ENCODE results near the gene BCS1L. TPM values are rescaled to one million over a fixed set of nuclear protein-coding genes. Genes with fewer than 3 reads are reported as not detected.
"Not testable (repeated sequence)": the region's sequence is repeated elsewhere in the genome, so short reads cannot be mapped to it uniquely, and the experiment has no call there.

BCS1L gene
- total and polyA plus RNA-seq, 5 donors from 2014 or later: 11.7 to 25.3 (median 15.0) TPM

DNA sequence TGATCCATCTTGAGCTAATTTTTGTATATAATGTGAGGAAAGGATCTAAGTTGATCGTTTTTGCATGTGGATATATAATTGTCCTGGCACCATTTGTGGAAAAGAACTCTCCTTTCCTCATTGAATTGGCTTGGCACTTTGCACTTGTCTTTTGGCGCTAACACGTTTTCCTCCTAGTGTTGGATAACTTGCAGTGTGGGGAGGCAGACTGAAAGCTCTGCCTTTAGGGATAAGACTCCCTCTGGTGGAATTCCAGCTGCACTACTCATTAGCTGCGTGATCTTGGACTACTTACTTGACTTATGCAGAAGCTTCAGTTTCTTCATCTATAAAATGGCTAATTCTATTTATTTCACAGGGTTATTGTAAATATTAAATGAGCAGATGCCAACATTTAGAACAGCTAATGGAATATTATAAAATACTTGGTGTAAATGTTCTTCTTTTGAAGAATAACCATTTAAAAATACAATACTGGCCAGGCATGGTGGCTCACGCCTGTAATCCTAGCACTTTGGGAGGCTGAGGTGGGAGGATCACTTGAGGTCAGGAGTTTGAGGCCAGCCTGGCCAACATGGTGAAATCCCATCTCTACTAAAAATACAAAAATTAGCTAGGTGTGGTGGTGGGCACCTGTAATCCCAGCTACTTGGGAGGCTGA is 28.0 kb downstream of the BCS1L start:
- ATAC-seq (ENCODE audit: low read depth in 2 of 2) (peak; percentile 64 to 71), DNase-seq (peak; percentile 6 to 62 (median 30))
- not testable (repeated sequence) for H3K4me3 Mint-ChIP-seq

DNA sequence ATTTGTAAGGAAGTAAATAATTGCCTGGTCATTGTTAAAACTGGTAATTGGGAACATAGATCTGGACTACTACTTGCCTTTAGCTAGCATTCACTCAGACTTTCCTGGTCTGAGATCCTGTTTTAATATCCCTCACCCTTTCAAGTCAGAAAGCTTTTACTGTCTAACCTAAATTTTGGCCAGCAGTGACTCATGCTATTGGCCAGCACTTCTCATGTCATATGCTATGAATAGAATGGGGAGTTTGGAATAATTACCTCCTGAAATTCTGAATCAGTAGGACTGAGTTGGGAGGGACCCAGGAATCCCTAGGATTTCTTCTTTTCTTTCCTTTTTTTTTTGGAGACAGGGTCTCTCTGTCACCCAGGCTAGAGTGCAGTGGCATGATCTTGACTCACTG is 31.8 kb downstream of the BCS1L start:
- H3K9me3 Mint-ChIP-seq: peaks cover 0 to 2% (median 0%) of the 10 kb centered on the region in 7 donors
- no peak overlapping the region for H3K4me3 ChIP-seq (ENCODE audit: low read depth, low read length)
- no peaks in the 10 kb centered on the region for H3K9me3 ChIP-seq (ENCODE audit: control insufficient read depth in 2 of 2, low read length in 2 of 2)
- H3K36me3 ChIP-seq (ENCODE audit: control insufficient read depth, insufficient read depth, low read length): peaks cover 3% of the 10 kb centered on the region
- H3K36me3 Mint-ChIP-seq: peaks cover 42% of the 10 kb centered on the region
- no peaks in the 10 kb centered on the region for H3K27me3 ChIP-seq (ENCODE audit: control insufficient read depth, insufficient read depth, low read length)
- ATAC-seq (ENCODE audit: low read depth in 2 of 2) (no peak), DNase-seq (no peak)
- no peak overlapping the region for H3K27ac ChIP-seq (ENCODE audit: insufficient read depth, low read length, poor library complexity, severe bottlenecking)
- H3K4me3 Mint-ChIP-seq: no peak overlapping the region
- no peaks in the 10 kb centered on the region for H3K4me1 Mint-ChIP-seq
- H3K27ac Mint-ChIP-seq: no peak overlapping the region
- H3K27me3 Mint-ChIP-seq: no peaks in the 10 kb centered on the region
- H3K4me1 ChIP-seq (ENCODE audit: control insufficient read depth, insufficient read depth, low read length, poor library complexity, severe bottlenecking): no peaks in the 10 kb centered on the region

More for the DNA sequence above, 28.0 kb downstream of the BCS1L start:
- H3K36me3 ChIP-seq (ENCODE audit: control insufficient read depth, insufficient read depth, low read length); H3K27me3 Mint-ChIP-seq; H3K9me3 Mint-ChIP-seq; H3K27ac ChIP-seq (ENCODE audit: insufficient read depth, low read length, poor library complexity, severe bottlenecking); H3K4me1 ChIP-seq (ENCODE audit: control insufficient read depth, insufficient read depth, low read length, poor library complexity, severe bottlenecking); H3K4me3 ChIP-seq (ENCODE audit: low read depth, low read length); H3K27me3 ChIP-seq (ENCODE audit: control insufficient read depth, insufficient read depth, low read length); H3K4me1 Mint-ChIP-seq; H3K9me3 ChIP-seq (ENCODE audit: control insufficient read depth in 2 of 2, low read length in 2 of 2); H3K27ac Mint-ChIP-seq: not testable (repeated sequence)
- H3K36me3 Mint-ChIP-seq: peaks cover 30% of the 10 kb centered on the region

DNA sequence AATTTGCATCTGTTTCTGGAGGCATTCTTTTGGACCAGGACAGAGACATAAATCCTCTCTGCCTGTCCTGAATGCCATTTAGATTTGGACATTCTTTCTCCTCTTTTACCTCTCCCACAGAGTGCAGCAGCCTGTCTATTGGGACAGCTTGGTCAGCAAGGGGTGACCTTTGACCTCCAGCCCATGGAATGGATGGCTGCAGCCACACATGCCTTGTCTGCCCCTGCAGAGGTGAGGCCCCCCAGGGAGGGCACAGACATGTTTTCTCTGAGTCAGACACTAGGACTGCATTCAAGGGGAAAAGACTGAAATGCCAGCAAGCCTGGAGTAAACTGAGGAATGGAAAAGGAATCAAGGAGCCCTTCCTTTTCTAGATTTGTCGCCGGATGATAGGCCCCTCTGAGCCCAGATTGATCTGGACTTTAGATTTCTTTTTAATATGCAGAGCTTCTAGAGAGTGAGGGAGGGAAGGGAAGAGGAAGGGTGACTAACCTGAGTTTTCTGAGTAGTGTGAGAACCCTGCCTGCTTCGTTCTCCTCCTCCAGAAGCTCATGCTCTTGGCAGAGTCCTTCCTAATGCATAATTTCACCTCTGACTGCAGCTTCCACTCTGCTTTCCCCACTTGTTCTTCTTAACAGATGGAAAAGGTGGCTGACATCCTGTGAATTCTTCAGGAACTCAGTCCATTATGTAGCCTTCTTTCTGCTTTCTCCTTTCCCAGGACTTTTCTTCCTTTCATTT is 35.1 kb downstream of the BCS1L start:
- Histone ChIP-seq H3K4me1 (ENCODE audit: control insufficient read depth, insufficient read depth, low read length, poor library complexity, severe bottlenecking) (no peaks in the 10 kb centered on the region), H3K27me3 (ENCODE audit: control insufficient read depth, insufficient read depth, low read length) (no peaks in the 10 kb centered on the region), H3K4me3 (ENCODE audit: low read depth, low read length) (no peak overlapping the region), H3K36me3 (ENCODE audit: control insufficient read depth, insufficient read depth, low read length) (peaks cover 3% of the 10 kb centered on the region), H3K9me3 (ENCODE audit: control insufficient read depth in 2 of 2, low read length in 2 of 2) (no peaks in the 10 kb centered on the region), H3K27ac (ENCODE audit: insufficient read depth, low read length, poor library complexity, severe bottlenecking) (no peak overlapping the region)
- Mint-ChIP-seq H3K9me3 (peaks cover 0 to 4% (median 0%) of the 10 kb centered on the region in 7 donors), H3K27me3 (no peaks in the 10 kb centered on the region), H3K4me1 (no peaks in the 10 kb centered on the region), H3K27ac (peak overlapping the region in 2 of 3 donors; percentile 38 to 44), H3K36me3 (peaks cover 42% of the 10 kb centered on the region), H3K4me3 (no peak overlapping the region)
- ATAC-seq (ENCODE audit: low read depth in 2 of 2) (no peak), DNase-seq (no peak)

DNA sequence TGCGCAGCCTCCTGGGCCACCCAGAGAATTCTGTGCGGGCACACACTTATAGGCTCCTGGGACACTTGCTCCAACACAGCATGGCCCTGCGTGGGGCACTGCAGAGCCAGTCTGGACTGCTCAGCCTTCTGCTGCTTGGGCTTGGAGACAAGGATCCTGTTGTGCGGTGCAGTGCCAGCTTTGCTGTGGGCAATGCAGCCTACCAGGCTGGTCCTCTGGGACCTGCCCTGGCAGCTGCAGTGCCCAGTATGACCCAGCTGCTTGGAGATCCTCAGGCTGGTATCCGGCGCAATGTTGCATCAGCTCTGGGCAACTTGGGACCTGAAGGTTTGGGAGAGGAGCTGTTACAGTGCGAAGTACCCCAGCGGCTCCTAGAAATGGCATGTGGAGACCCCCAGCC is 39.4 kb downstream of the BCS1L start:
- ATAC-seq (ENCODE audit: low read depth in 2 of 2): no peak
- Mint-ChIP-seq H3K36me3 (peaks cover 18% of the 10 kb centered on the region), H3K4me3 (no peak overlapping the region), H3K9me3 (peaks cover 0 to 2% (median 0%) of the 10 kb centered on the region in 7 donors), H3K27me3 (peaks cover 6% of the 10 kb centered on the region), H3K27ac (no peak overlapping the region), H3K4me1 (no peaks in the 10 kb centered on the region)
- Histone ChIP-seq H3K4me1 (ENCODE audit: control insufficient read depth, insufficient read depth, low read length, poor library complexity, severe bottlenecking) (no peaks in the 10 kb centered on the region), H3K4me3 (ENCODE audit: low read depth, low read length) (no peak overlapping the region), H3K9me3 (ENCODE audit: control insufficient read depth in 2 of 2, low read length in 2 of 2) (no peaks in the 10 kb centered on the region), H3K27me3 (ENCODE audit: control insufficient read depth, insufficient read depth, low read length) (no peaks in the 10 kb centered on the region), H3K36me3 (ENCODE audit: control insufficient read depth, insufficient read depth, low read length) (no peaks in the 10 kb centered on the region), H3K27ac (ENCODE audit: insufficient read depth, low read length, poor library complexity, severe bottlenecking) (no peak overlapping the region)
- DNase-seq: no peak

DNA sequence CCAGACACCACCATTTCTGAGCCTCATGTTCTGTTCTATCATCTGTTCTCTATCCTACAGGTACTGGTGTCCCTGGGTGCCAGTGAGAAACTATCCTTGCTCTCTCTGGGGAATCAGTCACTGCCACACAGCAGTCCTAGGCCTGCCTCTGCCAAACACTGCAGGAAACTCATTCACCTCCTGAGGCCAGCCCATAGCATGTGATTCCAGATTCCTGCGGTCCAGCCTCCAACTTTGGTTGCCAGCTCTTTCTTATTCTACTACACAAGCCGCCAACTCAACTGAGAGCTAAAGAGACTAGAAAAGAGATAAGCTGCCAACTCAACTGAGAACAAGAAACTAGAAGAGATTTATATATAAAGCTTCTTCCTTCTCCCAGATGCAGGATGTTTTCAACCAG is 42.3 kb downstream of the BCS1L start:
- H3K27me3 ChIP-seq (ENCODE audit: control insufficient read depth, insufficient read depth, low read length): no peaks in the 10 kb centered on the region
- ATAC-seq (ENCODE audit: low read depth in 2 of 2): no peak
- H3K4me1 ChIP-seq (ENCODE audit: control insufficient read depth, insufficient read depth, low read length, poor library complexity, severe bottlenecking): no peaks in the 10 kb centered on the region
- H3K36me3 ChIP-seq (ENCODE audit: control insufficient read depth, insufficient read depth, low read length): no peaks in the 10 kb centered on the region
- no peaks in the 10 kb centered on the region for H3K4me1 Mint-ChIP-seq
- H3K36me3 Mint-ChIP-seq: peaks cover 13% of the 10 kb centered on the region
- peak overlapping the region in 1 of 4 donors; percentile 61 for H3K4me3 Mint-ChIP-seq
- H3K27me3 Mint-ChIP-seq: peaks cover 7% of the 10 kb centered on the region
- H3K27ac Mint-ChIP-seq: no peak overlapping the region
- no peak for DNase-seq
- peaks cover 0 to 2% (median 0%) of the 10 kb centered on the region in 7 donors for H3K9me3 Mint-ChIP-seq
- no peaks in the 10 kb centered on the region for H3K9me3 ChIP-seq (ENCODE audit: control insufficient read depth in 2 of 2, low read length in 2 of 2)
- no peak overlapping the region for H3K4me3 ChIP-seq (ENCODE audit: low read depth, low read length)
- no peak overlapping the region for H3K27ac ChIP-seq (ENCODE audit: insufficient read depth, low read length, poor library complexity, severe bottlenecking)

DNA sequence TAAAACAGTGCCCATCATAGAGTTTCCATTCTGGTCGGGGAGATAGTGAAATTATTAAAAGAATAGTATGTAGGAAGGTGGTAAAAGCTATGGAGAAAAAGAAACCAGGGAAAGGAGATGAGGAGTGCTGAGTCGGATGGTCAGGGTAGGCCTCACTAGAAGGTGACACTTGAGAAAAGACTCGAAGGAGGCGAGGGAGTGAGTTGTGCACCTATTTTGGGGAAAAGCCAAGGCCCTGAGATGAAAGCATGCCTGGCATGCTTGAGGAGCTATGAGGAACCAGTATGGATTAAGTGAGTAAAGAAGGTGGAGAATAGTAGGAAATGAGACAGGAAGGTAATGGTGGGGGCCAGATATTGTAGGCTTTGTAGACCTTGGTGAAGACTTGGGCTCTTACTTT is 43.9 kb downstream of the BCS1L start:
- Mint-ChIP-seq H3K9me3 (peaks cover 0 to 2% (median 0%) of the 10 kb centered on the region in 7 donors), H3K27me3 (peaks cover 7% of the 10 kb centered on the region), H3K4me3 (no peak overlapping the region), H3K36me3 (peaks cover 7% of the 10 kb centered on the region), H3K27ac (no peak overlapping the region), H3K4me1 (no peaks in the 10 kb centered on the region)
- Histone ChIP-seq H3K27me3 (ENCODE audit: control insufficient read depth, insufficient read depth, low read length) (no peaks in the 10 kb centered on the region), H3K9me3 (ENCODE audit: control insufficient read depth in 2 of 2, low read length in 2 of 2) (no peaks in the 10 kb centered on the region), H3K27ac (ENCODE audit: insufficient read depth, low read length, poor library complexity, severe bottlenecking) (no peak overlapping the region), H3K36me3 (ENCODE audit: control insufficient read depth, insufficient read depth, low read length) (no peaks in the 10 kb centered on the region), H3K4me1 (ENCODE audit: control insufficient read depth, insufficient read depth, low read length, poor library complexity, severe bottlenecking) (no peaks in the 10 kb centered on the region), H3K4me3 (ENCODE audit: low read depth, low read length) (no peak overlapping the region)
- no peak for ATAC-seq (ENCODE audit: low read depth in 2 of 2)
- DNase-seq: no peak

DNA sequence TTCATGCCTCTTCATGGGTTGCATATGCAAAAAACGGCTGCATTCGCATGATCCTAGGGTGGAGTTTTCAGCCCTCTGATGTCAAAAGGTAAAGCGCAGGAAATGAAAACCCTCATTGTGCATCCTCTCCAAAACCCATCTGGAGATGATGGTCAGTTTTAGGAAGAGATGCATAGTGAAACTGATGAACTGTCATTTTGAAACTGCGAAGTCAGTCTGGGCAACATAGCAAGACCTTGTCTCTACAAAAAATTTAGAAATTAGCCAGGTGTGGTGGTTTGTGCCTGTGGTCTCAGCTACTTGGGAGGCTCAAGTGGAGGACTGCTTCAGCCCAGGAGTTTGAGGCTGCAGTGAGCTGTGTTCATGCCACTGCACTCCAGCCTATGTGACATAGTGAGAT is 48.6 kb downstream of the BCS1L start:
- peak in 1 of 3 donors; percentile 13 for DNase-seq
- no peaks in the 10 kb centered on the region for H3K9me3 Mint-ChIP-seq
- no peak overlapping the region for H3K27ac Mint-ChIP-seq
- Histone ChIP-seq H3K36me3 (ENCODE audit: control insufficient read depth, insufficient read depth, low read length) (no peaks in the 10 kb centered on the region), H3K4me1 (ENCODE audit: control insufficient read depth, insufficient read depth, low read length, poor library complexity, severe bottlenecking) (peaks cover 14% of the 10 kb centered on the region), H3K9me3 (ENCODE audit: control insufficient read depth in 2 of 2, low read length in 2 of 2) (no peaks in the 10 kb centered on the region), H3K4me3 (ENCODE audit: low read depth, low read length) (no peak overlapping the region), H3K27ac (ENCODE audit: insufficient read depth, low read length, poor library complexity, severe bottlenecking) (no peak overlapping the region), H3K27me3 (ENCODE audit: control insufficient read depth, insufficient read depth, low read length) (no peaks in the 10 kb centered on the region)
- peaks cover 7% of the 10 kb centered on the region for H3K27me3 Mint-ChIP-seq
- no peak for ATAC-seq (ENCODE audit: low read depth in 2 of 2)
- H3K36me3 Mint-ChIP-seq: peaks cover 2% of the 10 kb centered on the region
- H3K4me1 Mint-ChIP-seq: peaks cover 5 to 15% (median 7%) of the 10 kb centered on the region in 4 donors
- no peak overlapping the region for H3K4me3 Mint-ChIP-seq

DNA sequence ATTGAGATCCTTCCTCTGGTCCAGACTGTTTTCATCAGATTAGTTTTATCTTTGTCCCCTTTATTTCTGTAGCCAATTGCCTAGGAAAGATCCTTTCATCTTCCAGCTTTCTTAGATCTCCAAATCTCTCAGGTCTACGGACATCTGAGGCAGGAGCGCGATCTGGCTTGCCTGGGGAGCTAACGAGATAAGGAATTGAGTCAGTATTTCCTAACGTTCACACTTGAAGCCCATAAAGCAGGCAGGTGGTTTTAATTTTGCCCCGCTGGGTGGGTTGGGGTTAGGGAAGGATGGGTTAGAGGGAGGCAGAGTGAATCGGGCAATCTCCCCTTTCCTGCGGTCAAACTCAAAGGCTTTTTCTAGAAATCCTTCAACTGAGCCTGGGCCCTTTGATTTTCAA is 50.4 kb downstream of the BCS1L start:
- peaks cover 3% of the 10 kb centered on the region for H3K36me3 Mint-ChIP-seq
- no peaks in the 10 kb centered on the region for H3K9me3 ChIP-seq (ENCODE audit: control insufficient read depth in 2 of 2, low read length in 2 of 2)
- ATAC-seq (ENCODE audit: low read depth in 2 of 2) (no peak), DNase-seq (no peak)
- no peaks in the 10 kb centered on the region for H3K27me3 Mint-ChIP-seq
- H3K27ac ChIP-seq (ENCODE audit: insufficient read depth, low read length, poor library complexity, severe bottlenecking): no peak overlapping the region
- H3K27me3 ChIP-seq (ENCODE audit: control insufficient read depth, insufficient read depth, low read length): no peaks in the 10 kb centered on the region
- no peak overlapping the region for H3K4me3 ChIP-seq (ENCODE audit: low read depth, low read length)
- H3K4me1 Mint-ChIP-seq: peaks cover 5 to 22% (median 16%) of the 10 kb centered on the region in 4 donors
- H3K27ac Mint-ChIP-seq: no peak overlapping the region
- H3K9me3 Mint-ChIP-seq: no peaks in the 10 kb centered on the region
- no peaks in the 10 kb centered on the region for H3K36me3 ChIP-seq (ENCODE audit: control insufficient read depth, insufficient read depth, low read length)
- H3K4me1 ChIP-seq (ENCODE audit: control insufficient read depth, insufficient read depth, low read length, poor library complexity, severe bottlenecking): peaks cover 14% of the 10 kb centered on the region
- H3K4me3 Mint-ChIP-seq: peak overlapping the region; percentile 29 to 97 (median 66)

Data from CD4-positive, CD25-positive, alpha-beta regulatory T cell (primary cell).